HG02938 (cell line): Measurements from ENCODE around the gene ESPN.
"Not testable (repeated sequence)": the region's sequence is repeated elsewhere in the genome, so short reads cannot be mapped to it uniquely, and the experiment has no call there.

Experiments used
- ATAC-seq: cut with Tn5 transposase; IDR thresholded peaks from one replicate; pipeline ENCODE4 v1.9.1; 2021; ENCODE audit warnings: mild to moderate bottlenecking, moderate library complexity; ENCODE audit not compliant: unreplicated experiment

ESPN gene

DNA sequence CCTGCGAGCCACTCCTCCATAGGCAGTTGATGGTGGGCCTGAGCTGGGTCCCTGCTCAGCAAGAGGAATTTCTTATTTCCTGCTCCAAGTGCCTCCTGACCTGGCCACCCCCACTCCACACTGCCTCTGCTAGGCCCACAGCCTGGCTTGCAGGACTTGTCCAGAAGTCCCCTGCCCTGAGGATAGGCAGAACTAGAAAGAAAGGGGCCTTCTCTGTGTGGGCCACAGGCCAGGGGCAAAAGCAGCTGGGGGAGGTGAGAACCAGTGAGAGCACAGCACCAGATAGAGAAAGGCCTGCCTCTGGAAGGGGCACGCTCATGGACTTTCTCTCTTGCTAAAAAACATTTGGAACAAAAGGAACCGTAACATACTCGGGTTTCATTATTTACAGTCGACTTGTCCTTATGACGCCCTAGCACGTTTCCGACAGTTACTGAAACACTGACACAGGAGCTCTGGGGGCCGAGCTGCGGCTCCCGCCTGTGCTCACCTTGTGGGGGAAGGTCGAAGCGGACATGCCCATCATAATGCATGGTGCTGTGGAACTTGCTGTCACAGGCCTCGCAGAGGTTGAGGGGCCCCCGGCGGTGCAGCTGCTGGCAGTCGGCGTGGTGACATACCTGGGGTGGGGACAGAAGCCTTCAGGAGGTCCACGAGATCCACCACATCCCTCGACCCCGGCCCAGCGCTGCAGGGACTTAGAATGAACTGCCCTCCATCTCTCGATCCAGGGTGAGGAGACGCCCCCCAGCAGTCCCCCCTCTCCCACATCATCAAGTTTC lies 52.7 kb downstream of the ESPN start:
- ATAC-seq: no peak

DNA sequence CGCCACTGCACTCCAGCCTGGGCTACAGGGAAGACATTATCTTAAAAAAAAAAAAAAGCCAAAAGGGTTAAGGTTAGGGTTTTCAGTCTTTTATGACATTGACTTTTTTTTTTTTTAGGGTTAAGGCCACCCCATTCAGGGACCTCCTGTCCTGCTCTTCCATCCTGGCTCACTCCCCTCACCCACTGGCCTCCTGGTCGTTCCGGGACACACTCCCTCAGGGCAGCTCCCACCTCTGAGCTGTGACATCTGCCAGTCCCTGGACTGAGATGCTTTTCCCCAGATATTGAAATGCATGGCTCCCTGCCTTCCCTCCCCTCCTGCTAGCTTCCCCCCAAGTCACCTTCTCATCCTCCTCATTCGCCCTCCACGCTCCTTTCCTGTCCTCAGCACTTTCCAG lies 57.2 kb downstream of the ESPN start:
- ATAC-seq: no peak

DNA sequence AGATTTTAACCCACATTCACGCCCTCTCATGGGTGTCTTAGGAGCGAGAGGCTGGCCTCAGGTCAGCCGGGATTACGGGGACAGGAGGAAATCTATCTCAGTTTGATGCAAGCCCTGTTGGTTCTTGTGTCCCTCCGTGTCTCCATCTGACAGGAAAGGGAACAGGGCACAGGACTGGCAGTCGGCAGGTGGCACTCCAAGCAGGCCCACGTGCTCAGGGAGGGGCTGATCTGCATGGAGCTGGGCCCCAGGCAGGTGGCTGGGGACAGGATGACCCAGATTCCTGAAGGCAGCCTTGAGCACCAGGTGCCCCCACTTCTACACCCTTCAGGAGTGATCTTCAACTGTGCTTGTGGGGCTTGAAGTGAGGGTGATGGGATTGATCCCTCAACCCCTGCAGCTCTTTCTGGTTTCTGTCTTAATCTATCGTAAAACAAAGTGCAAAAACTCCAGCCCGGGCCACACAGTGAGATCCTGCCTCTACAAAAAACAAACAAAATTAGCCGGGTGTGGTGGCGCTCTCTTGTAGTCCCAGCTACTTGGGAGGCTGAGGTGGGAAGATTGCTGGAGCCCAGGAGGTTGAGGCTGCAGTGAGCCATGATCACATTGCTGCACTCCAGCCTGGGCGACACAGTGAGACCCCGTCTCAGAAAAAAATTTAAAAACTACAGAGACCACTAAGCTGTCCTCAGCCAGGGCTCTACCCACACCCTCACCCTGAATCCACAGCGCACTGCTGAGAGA lies 58.6 kb downstream of the ESPN start:
- ATAC-seq: no peak

DNA sequence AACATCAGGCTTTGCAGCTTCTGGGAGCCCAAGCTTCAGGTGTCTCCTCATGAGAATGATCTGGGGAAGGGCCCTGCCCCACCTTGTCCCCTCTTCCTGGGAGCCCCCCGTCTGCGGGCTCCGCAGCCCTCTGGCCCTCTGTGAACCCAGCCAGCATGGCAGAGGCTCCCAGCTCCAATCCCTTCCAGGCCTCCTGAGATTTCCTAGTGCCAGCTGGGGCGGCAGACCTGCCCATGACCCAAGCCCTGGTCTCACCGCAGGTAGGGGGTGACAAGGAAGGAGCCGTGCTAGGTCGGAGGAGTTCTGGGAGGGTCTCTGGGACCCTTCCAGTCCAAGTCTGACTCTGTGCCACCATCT lies 59.2 kb downstream of the ESPN start:
- no peak for ATAC-seq

DNA sequence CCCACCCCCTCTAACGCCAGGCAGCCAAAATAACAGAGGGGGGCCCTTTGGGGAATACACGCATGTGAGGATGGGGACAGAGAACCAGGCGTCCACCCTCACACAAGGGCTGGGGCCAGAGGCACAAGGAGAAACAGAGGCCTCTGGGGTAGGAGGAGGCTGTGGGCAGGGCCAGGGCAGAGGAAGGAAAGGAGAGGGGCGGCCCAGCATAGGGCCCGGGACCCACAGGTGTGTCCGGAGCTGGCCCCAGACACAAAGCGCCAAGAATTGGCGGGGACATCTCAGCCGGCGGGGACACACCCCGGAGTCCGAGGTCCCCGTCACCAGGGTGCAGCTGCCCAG lies 60.2 kb downstream of the ESPN start:
- no peak for ATAC-seq

DNA sequence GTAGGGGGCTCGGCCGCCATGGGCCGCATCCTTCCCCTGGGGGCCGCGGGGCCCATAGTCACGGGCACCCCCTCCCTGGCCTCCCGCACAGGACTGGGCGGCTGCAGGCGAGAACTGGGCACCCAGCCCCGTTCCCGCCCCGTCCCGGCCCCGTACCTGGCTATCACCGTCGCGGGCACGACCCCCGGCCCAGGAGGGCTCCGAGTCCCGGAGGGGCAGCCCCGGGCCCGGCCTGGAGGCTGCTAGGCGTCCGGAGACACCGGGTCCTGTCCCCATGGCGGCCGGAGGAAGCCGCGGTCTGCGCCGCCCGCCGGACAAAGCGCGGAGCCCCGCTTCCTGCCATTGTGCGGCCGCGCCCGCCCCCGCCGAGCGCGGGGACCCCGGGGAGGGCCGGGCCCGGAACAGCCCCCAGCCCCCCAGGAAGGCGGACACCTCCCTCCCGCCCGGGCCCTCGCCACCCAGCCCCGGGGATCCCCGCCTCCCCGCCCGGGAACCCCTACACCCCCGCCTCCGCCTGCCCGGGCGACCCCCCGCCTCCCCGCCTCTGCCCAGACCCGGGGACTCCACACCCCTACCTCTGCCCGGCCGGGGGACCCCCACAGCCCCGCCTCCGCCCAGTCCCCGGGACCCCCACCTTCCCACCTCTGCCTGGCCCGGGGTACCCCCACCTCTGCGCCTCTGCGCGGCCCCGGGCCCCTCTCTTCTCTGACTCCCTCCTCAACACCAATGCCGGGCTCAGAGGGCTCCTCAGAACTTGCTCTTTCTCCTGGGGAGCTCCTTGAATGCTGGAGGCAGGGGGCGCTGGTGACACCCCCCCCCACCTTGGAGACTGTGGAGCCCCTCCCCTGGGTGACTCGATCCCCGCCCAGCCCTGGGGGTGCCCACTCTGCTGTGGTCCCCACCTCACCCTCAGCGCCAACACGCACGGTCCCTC lies 60.9 kb downstream of the ESPN start:
- ATAC-seq: no peak

DNA sequence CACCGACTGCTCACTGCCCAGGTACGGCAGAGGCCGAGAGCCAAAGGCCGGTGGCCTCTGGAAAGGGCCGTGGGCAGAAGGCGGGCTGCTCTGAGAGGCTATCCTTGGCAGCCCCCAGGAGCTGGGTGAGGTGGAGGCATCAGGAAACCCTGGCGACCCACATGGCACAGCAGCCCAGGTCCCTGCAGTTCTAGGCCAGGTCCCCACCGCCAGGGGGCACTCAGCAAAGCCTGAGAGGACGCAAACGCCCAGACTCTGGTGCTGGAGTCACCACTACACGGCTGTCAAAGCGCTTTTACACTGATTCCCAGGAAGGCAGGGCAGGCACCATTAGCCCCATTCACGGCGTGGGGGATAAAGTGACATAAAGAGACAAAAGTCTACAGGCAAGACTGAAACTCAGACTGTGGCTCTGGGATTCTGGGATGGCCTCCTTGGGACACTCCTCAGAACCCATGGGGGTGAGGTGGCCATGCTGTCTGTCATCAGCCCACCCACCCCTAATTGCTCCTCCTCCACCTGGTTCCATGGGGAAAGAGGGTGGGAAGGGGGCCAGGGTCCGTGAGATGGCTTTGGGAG lies 61.9 kb downstream of the ESPN start:
- ATAC-seq: no peak

DNA sequence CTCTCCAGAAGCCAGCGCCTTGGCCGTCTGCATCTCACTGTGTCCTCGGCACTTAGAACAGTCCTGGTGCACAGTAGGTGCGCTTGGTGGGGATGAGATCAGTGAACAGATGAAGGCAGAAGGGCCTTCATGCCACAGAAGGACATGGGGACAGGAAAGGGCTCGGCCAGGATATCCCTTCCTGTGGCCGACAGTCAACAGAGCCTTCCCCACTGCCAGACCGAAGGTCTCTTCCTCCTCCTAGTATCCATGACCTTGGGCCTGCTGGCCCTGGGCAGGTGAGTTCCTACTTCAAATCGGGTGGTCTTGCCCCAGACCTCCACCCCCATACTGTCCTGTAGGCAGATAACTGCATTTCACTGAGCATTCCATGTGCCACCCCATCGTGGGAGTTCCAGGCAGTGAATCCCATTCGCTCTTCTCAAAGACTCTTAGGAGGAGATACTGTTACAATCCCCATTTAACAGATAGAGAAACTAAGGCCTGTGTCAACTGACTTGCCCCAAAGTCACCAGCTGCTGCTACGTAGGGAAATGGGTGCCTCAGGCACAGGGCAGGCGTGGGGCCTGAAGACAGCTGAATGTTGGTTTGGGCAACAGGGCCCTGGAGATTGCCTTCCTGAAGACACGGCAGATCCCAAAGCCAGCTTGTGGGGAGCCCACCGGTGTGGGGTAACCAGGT lies 63.4 kb downstream of the ESPN start:
- ATAC-seq: no peak

DNA sequence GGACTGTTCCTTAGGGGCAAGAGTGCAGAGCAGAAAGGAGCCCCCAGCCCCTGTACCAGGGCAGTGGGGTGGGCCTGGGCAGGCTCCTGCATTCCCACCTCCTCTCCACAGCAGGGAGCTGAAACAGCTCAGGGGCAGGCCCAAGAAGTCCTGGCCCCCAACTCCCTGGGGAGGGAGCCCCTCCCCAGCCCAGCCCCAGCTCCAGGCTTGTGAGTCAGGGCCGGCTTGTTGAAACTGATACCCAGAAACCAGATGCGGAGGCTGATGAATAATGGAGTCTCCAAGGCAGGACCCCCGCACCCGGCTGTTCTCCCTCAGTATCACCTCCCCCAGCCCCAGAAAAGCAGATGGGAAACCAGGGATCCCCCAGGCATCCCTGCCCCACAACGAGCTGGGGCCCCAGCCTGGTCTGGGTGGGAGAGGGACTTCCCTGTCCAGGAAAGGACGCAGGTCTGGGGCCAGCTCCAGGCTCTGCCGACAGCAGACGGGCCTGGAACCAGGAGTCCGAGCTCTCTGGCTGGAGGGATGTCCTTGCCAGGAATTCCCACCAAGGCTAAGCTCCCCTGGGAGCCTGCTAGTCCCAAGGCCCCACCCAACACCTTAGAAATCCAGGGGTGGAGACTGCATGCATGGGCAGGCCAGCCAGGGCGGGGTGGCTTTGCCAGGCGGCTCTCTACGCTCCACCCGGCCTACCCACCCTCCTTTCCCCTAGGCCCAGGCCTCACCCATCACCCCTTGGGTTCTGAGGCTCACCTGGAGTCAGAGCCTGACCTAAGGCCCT lies 64.2 kb downstream of the ESPN start:
- no peak for ATAC-seq

DNA sequence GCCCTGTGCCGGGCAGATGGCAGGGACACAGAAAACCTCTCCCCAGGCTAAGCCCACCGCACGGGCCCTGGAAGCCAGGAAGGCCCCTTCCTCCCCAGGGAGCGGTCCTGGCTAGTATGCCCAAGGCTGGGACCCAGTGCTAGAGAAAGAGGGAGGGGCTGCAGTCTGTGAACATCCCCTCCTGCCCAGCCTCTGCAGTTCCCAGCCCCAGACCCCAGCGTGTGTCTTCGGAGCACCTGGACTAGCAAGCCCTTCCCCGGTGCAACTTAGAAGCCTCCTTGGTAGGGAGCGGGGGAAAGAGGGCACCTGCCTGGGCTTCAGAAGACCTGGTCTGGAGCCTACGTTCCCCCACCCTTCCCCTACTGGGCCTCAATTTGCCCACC lies 64.8 kb downstream of the ESPN start:
- no peak for ATAC-seq

DNA sequence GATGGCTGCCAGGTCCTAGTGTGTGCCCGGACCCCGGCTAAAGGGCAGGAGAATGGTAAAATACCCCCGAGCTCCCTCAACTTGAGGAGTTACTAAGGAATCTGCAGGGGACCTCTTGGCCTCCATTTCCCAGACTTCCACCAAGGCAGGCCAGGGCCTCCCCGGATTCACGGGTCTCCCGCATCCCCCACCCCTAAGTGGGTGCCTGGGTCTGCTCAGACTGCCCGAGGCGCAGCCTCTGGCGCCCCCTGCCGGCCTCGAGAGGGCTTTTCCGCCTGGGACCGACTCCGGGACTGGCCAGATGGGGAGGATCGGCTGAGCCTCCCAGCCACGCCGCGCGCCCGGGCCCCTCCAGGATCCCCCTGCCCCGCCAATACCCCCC lies 65.2 kb downstream of the ESPN start:
- ATAC-seq: peak; percentile 66

DNA sequence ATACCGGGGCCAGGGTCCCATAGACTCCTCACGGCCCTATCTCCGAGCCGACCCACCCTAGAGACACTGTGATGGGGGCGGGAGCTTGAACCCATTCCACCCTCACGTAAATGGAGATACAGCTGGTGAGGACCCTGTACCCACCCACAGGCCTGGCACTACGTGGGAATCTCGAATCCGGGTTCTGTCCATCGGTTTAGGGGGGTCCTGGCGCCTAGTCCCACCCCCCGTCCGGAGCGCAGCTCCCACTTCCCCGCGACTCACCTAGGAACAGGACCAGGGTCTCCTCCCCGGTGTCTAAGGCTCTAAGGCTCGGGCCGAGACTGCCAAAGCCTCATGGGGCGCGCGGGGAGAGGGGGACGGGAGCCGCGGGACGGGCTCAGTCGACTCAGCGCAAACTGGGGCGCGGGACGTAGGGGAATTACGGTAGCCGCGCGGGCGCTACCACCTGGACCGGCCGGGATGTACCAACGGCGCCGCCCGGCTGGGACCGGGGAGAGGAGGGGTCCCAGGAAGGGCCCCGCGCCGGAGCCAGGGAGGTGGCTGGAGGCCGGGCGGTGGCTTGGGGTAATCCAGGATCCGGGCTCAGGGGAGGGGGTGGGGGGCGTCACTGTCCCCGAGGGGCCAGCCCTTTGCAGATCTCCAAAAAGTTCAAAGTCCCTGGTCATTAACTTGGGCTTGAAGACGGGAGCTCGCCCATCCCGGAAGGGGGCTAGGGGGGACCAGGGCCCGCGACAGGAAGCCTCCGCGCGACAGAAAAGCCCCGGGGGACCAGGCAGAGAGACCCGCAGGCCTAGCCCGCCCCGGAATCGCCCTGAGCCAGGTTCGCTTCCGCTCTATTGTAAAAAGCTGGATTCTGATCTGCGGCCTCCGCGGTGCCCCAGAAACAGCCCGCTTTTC lies 65.9 kb downstream of the ESPN start:
- peak; percentile 38 for ATAC-seq

DNA sequence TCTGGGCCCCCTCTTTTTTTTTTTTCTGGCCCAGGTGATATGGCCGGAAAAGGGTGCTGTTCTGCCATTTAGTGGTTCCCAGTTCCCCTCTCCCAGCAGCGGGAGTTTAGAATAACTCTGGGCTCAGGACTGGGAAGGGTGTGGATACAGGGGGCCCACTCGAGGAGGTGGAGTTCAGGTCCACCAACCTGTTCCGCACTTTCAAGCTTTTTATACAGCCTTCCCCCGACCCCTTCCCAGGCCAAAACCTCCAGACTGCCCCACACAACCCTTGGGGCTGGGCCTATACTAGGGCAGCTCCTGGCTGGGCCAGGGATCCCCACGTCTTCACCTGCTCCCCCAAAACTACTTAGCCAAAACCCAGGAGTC lies 66.5 kb downstream of the ESPN start:
- ATAC-seq: no peak

DNA sequence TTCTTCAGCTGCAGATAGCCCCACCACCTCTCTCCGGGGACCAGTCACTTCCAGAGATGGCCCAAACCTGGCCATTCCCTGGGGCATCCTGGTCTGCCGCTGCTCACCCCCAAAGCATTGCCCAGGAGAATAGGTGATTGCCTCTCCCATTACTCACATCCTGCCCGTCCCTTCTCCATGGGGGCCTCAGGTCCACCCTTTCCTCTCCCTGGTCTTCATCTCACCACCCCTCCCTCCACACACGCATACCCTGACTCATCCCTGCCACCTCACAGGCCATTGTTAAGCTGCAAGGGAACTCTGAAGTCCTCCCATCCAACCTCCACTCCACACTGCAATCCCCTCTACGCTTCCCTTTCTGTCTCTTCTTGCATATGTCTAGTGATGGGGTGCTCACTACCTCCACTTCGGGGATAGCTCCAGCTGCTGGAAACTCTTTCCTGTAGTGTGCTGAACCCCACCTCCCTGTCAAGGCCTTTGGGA lies 66.9 kb downstream of the ESPN start, which contains the start of gene PLEKHG5:
TSS of gene PLEKHG5 (minus strand) at position 188 of the 483 bp plus-strand sequence. CDS start 14,096 bp downstream, outside the sequence.
- ATAC-seq: no peak

DNA sequence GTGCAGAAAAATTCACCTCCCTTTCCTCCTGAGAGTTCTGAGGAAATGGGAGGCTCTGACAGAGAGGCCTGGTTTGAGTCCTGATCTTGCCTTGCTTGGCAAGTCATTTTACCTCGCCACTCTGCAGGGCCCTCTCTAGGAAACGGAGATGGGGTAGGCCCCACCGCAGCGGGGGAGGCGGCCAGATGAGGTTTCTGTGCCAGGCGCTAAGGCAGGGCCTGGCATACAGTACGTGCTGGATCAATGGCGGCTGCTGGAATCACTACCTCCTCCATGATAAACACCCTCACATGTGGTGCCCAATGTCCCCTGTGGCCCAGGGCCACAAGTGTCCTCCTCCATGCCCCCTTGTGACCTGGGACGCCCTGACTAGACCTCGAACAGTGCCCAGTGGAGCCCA lies 67.4 kb downstream of the ESPN start:
- ATAC-seq: no peak

DNA sequence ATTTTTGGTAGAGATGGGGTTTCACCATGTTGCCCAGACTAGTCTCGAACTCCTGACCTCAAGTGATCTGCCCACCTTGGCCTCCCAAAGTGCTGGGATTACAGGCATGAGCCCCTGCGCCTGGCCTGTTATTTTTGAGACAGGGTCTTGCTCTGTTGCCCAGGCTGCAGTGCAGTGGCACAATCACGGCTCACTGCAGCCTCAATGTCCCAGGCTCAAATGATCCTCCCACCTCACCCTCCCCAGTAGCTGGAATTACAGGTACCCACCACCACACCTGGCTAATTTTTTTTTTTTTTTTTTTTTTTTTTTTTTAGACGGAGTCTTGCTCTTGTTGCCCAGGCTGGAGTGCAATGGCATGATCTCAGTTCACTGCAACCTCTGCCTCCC lies 69.3 kb downstream of the ESPN start:
- not testable (repeated sequence) for ATAC-seq

DNA sequence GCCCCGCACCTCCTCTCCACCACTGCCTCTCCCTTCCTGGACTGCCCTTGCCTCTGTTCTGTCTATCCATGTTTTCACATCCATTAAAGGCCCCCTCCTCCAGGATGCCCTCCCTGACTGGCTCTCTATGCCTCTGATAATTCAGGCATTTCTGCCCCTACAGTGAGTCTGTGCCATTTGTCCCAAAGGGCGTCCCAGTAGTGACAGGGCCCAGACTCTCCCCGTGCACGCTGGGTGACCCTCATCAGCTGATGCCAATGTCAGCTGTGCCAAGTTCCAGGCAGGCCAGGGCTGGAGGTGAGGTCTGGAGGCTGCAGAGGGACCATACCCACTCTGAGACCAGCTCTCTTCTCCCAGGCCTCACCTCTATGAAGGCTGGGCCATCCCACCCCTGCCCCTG lies 70.1 kb downstream of the ESPN start:
- ATAC-seq: no peak

DNA sequence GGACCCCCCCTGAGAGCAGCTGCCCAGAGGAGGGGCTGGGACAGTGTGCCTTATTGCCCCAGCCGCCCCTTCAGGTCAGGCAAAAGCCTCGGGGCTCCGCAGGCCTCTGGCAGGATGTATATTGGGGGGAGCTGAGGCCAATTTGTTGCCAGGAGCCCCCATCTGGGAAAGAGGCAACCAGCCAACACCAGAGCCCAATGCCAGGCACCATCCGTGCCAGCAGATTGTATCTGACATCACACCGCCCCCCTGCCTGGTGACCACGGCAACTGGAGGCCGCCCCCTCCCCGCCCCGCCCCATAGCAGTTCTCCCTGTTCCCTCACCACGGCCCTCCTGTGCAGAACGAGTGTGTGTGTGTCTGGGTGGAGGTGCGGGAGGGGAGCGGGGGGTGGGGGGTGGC lies 70.5 kb downstream of the ESPN start:
- ATAC-seq: no peak
